Ishikawa (cell line): ENCODE measurements around the gene BTG2.

Source experiments
- CREB1 ChIP-seq: IDR thresholded peaks from 2 replicates; pipeline ENCODE4 v1.6.1; 2012; ENCODE audit warnings: low read depth
- EP300 ChIP-seq: IDR thresholded peaks from 2 replicates; pipeline ENCODE4 v1.6.1; 2012; ENCODE audit warnings: borderline replicate concordance
- MAX ChIP-seq: IDR thresholded peaks from 2 replicates; pipeline ENCODE4 v1.6.1; 2012
- REST ChIP-seq: IDR thresholded peaks from 2 replicates; pipeline ENCODE4 v1.6.1; 2012; ENCODE audit warnings: low read depth, mild to moderate bottlenecking
- USF1 ChIP-seq: IDR thresholded peaks from 2 replicates; pipeline ENCODE4 v1.6.1; 2012

GRCh38 chr1:203349773-203350524 lies 44.6 kb downstream of the BTG2 start:
- no peak for TF ChIP-seq CREB1
- no peak for TF ChIP-seq REST
- TF ChIP-seq MAX = no peak
- no peak for TF ChIP-seq USF1
- no peak for TF ChIP-seq EP300
